ENCODE measurements around the gene CMAS.
"Not testable (repeated sequence)": the region's sequence is repeated elsewhere in the genome, so short reads cannot be mapped to it uniquely, and the experiment has no call there.

CMAS gene

GRCh38 chr12:22056607-22057006, 10.6 kb downstream of the CMAS start:
- DNase-seq, result no peak
- Mint-ChIP-seq H3K27ac (no peak overlapping the region), H3K4me3 (no peak overlapping the region), H3K36me3 (peaks cover 26% of the 10 kb centered on the region), H3K4me1 (no peaks in the 10 kb centered on the region), H3K27me3 (no peaks in the 10 kb centered on the region), H3K9me3 (no peaks in the 10 kb centered on the region)
- CTCF ChIA-PET, result interaction anchor here (0.7 kb wide), 1 partner anchor 10 kb away, joined by 3 read pairs; no protein-coding TSS in a partner anchor

- no peak overlapping the region for H3K27ac Mint-ChIP-seq
- H3K4me3 Mint-ChIP-seq, result no peak overlapping the region
- no peak for DNase-seq
- H3K4me1 Mint-ChIP-seq, result no peaks in the 10 kb centered on the region
- CTCF ChIA-PET, result interaction anchor here (0.7 kb wide), 1 partner anchor 400 kb away, joined by 3 read pairs; no protein-coding TSS in a partner anchor
- H3K27me3 Mint-ChIP-seq, result no peaks in the 10 kb centered on the region
- H3K36me3 Mint-ChIP-seq, result peaks cover 35% of the 10 kb centered on the region
- no peaks in the 10 kb centered on the region for H3K9me3 Mint-ChIP-seq
Measured at GRCh38 chr12:22059976-22060647, 14.1 kb downstream of the CMAS start.

- Mint-ChIP-seq H3K27me3 (no peaks in the 10 kb centered on the region), H3K36me3 (peaks cover 30% of the 10 kb centered on the region), H3K27ac (no peak overlapping the region), H3K9me3 (no peaks in the 10 kb centered on the region), H3K4me1 (no peaks in the 10 kb centered on the region), H3K4me3 (no peak overlapping the region)
- CTCF ChIA-PET, result interaction anchor here (0.6 kb wide), 1 partner anchor 446 kb away, joined by 3 read pairs; no protein-coding TSS in a partner anchor
- DNase-seq, result no peak
Measured at GRCh38 chr12:22064968-22065367, 18.9 kb downstream of the CMAS start.

- DNase-seq, result no peak
- H3K36me3 Mint-ChIP-seq, result peaks cover 27% of the 10 kb centered on the region
- no peak overlapping the region for H3K27ac Mint-ChIP-seq
- H3K4me3 Mint-ChIP-seq, result no peak overlapping the region
- H3K4me1 Mint-ChIP-seq, result no peaks in the 10 kb centered on the region
- CTCF ChIA-PET, result no interaction called here
- peaks cover 2% of the 10 kb centered on the region for H3K27me3 Mint-ChIP-seq
- no peaks in the 10 kb centered on the region for H3K9me3 Mint-ChIP-seq
Measured at GRCh38 chr12:22066310-22066709, 20.3 kb downstream of the CMAS start.

- CTCF ChIA-PET, result interaction anchor here (1.1 kb wide), 1 partner anchor 376 kb away, joined by 3 read pairs; no protein-coding TSS in a partner anchor
- peaks cover 9% of the 10 kb centered on the region for H3K27me3 Mint-ChIP-seq
- no peak overlapping the region for H3K4me3 Mint-ChIP-seq
- no peak for DNase-seq
- H3K9me3 Mint-ChIP-seq, result no peaks in the 10 kb centered on the region
- H3K36me3 Mint-ChIP-seq, result peaks cover 19% of the 10 kb centered on the region
- H3K27ac Mint-ChIP-seq, result no peak overlapping the region
- no peaks in the 10 kb centered on the region for H3K4me1 Mint-ChIP-seq
Measured at GRCh38 chr12:22069851-22070250, 23.8 kb downstream of the CMAS start.

GRCh38 chr12:22082190-22082701, 36.2 kb downstream of the CMAS start:
- no peaks in the 10 kb centered on the region for H3K4me1 Mint-ChIP-seq
- DNase-seq, result no peak
- no peaks in the 10 kb centered on the region for H3K36me3 Mint-ChIP-seq
- H3K9me3 Mint-ChIP-seq, result no peaks in the 10 kb centered on the region
- CTCF ChIA-PET, result interaction anchor here (0.8 to 1.3 kb wide), 6 partner anchors 18 to 379 kb away, joined by 3 to 7 read pairs (median 3); no protein-coding TSS in a partner anchor
- H3K27me3 Mint-ChIP-seq, result no peaks in the 10 kb centered on the region
- H3K27ac Mint-ChIP-seq, result no peak overlapping the region
- no peak overlapping the region for H3K4me3 Mint-ChIP-seq

GRCh38 chr12:22083167-22083566, 37.1 kb downstream of the CMAS start:
- Mint-ChIP-seq H3K9me3 (no peaks in the 10 kb centered on the region), H3K4me1 (no peaks in the 10 kb centered on the region), H3K4me3 (no peak overlapping the region), H3K36me3 (no peaks in the 10 kb centered on the region), H3K27ac (no peak overlapping the region), H3K27me3 (no peaks in the 10 kb centered on the region)
- DNase-seq, result peak; percentile 33
- CTCF ChIA-PET, result interaction anchor here (0.8 to 1.4 kb wide), 10 partner anchors 10 to 378 kb away, joined by 3 to 7 read pairs (median 3); no protein-coding TSS in a partner anchor

GRCh38 chr12:22084852-22085251, 38.8 kb downstream of the CMAS start:
- CTCF ChIA-PET, result no interaction called here
- no peaks in the 10 kb centered on the region for H3K27me3 Mint-ChIP-seq
- no peaks in the 10 kb centered on the region for H3K4me1 Mint-ChIP-seq
- no peak for DNase-seq
- H3K27ac Mint-ChIP-seq, result no peak overlapping the region
- no peaks in the 10 kb centered on the region for H3K36me3 Mint-ChIP-seq
- H3K4me3 Mint-ChIP-seq, result no peak overlapping the region
- H3K9me3 Mint-ChIP-seq, result no peaks in the 10 kb centered on the region

- CTCF ChIA-PET, result interaction anchor here (1.1 kb wide), 1 partner anchor 246 kb away, joined by 3 read pairs; no protein-coding TSS in a partner anchor
- H3K27ac Mint-ChIP-seq, result no peak overlapping the region
- H3K9me3 Mint-ChIP-seq, result no peaks in the 10 kb centered on the region
Measured at GRCh38 chr12:22088886-22089285, 42.9 kb downstream of the CMAS start.

GRCh38 chr12:22089486-22089885, 43.5 kb downstream of the CMAS start:
- CTCF ChIA-PET, result no interaction called here
- Mint-ChIP-seq H3K27me3 (no peaks in the 10 kb centered on the region), H3K27ac (no peak overlapping the region), H3K4me1 (no peaks in the 10 kb centered on the region), H3K4me3 (no peak overlapping the region), H3K36me3 (no peaks in the 10 kb centered on the region), H3K9me3 (no peaks in the 10 kb centered on the region)
- no peak for DNase-seq

More at GRCh38 chr12:22088886-22089285, 42.9 kb downstream of the CMAS start:
- Mint-ChIP-seq H3K27me3 (no peaks in the 10 kb centered on the region), H3K4me1 (no peaks in the 10 kb centered on the region), H3K4me3 (no peak overlapping the region), H3K36me3 (no peaks in the 10 kb centered on the region)
- DNase-seq, result no peak

GRCh38 chr12:22099062-22099461, 53.0 kb downstream of the CMAS start:
- not testable (repeated sequence) for H3K27ac Mint-ChIP-seq, H3K9me3 Mint-ChIP-seq, H3K4me3 Mint-ChIP-seq, H3K27me3 Mint-ChIP-seq, DNase-seq, H3K36me3 Mint-ChIP-seq
- H3K4me1 Mint-ChIP-seq, result peaks cover 14% of the 10 kb centered on the region
- CTCF ChIA-PET, result interaction anchor here (2.0 to 5.0 kb wide), 3 partner anchors 74 to 345 kb away, joined by 6 to 32 read pairs (median 26); no protein-coding TSS in a partner anchor

- Mint-ChIP-seq H3K36me3 (no peaks in the 10 kb centered on the region), H3K4me3 (no peak overlapping the region), H3K9me3 (no peaks in the 10 kb centered on the region), H3K4me1 (peaks cover 14% of the 10 kb centered on the region), H3K27me3 (peaks cover 7% of the 10 kb centered on the region), H3K27ac (peak overlapping the region; percentile 56)
- DNase-seq, result peak; percentile 58
- CTCF ChIA-PET, result interaction anchor here (0.8 to 5.0 kb wide), 12 partner anchors 17 to 357 kb away, joined by 3 to 32 read pairs (median 4); no protein-coding TSS in a partner anchor
Measured at GRCh38 chr12:22100958-22101748, 55.1 kb downstream of the CMAS start.

GRCh38 chr12:22101749-22102243, 55.8 kb downstream of the CMAS start:
- Mint-ChIP-seq H3K4me1 (peaks cover 14% of the 10 kb centered on the region), H3K9me3 (no peaks in the 10 kb centered on the region), H3K36me3 (no peaks in the 10 kb centered on the region), H3K27ac (no peak overlapping the region), H3K4me3 (no peak overlapping the region), H3K27me3 (peaks cover 7% of the 10 kb centered on the region)
- CTCF ChIA-PET, result interaction anchor here (0.8 to 5.0 kb wide), 9 partner anchors 16 to 356 kb away, joined by 3 to 32 read pairs (median 4); no protein-coding TSS in a partner anchor
- DNase-seq, result no peak

GRCh38 chr12:22103418-22103817, 57.4 kb downstream of the CMAS start:
- Mint-ChIP-seq H3K4me3 (no peak overlapping the region), H3K27ac (no peak overlapping the region), H3K4me1 (peaks cover 16% of the 10 kb centered on the region), H3K9me3 (peaks cover 5% of the 10 kb centered on the region), H3K27me3 (peaks cover 4% of the 10 kb centered on the region), H3K36me3 (peaks cover 4% of the 10 kb centered on the region)
- DNase-seq, result no peak
- CTCF ChIA-PET, result interaction anchor here (2.8 to 5.0 kb wide), 3 partner anchors 17 to 232 kb away, joined by 13 to 32 read pairs (median 26); no protein-coding TSS in a partner anchor
